Endodermal cell (in vitro differentiated cells): ENCODE data around the gene TTC28. TPM values are rescaled to one million over a fixed set of nuclear protein-coding genes. Genes with fewer than 3 reads are reported as not detected.

Experiments used
- DNase-seq: peaks from one replicate; pipeline ENCODE4 v3.0.0-alpha.2; 2017
- H3K27ac ChIP-seq: 2 replicates; pipeline ENCODE4 v1.5.1; 2013; ENCODE audit warnings: mild to moderate bottlenecking, low read depth, low read length, moderate library complexity
- H3K27me3 ChIP-seq: 2 replicates; pipeline ENCODE4 v1.6.1; 2013; ENCODE audit warnings: mild to moderate bottlenecking, low read length, moderate library complexity; ENCODE audit not compliant: insufficient read depth, control insufficient read depth, poor library complexity, severe bottlenecking
- H3K36me3 ChIP-seq: 2 replicates; pipeline ENCODE4 v1.7.0; 2013; ENCODE audit warnings: mild to moderate bottlenecking, low read length, moderate library complexity; ENCODE audit not compliant: control insufficient read depth, insufficient read depth
- H3K4me1 ChIP-seq: one replicate; pipeline ENCODE4 v1.7.0; 2013; ENCODE audit warnings: low read length; ENCODE audit not compliant: control insufficient read depth, insufficient read depth
- H3K4me3 ChIP-seq: 2 replicates; pipeline ENCODE4 v1.5.1; 2013; ENCODE audit warnings: mild to moderate bottlenecking, low read length, moderate library complexity
- H3K9ac ChIP-seq: 2 replicates; pipeline ENCODE4 v1.6.1; 2013; ENCODE audit warnings: mild to moderate bottlenecking, low read length, moderate library complexity; ENCODE audit not compliant: poor library complexity, severe bottlenecking; ENCODE audit errors: extremely low read depth
- H3K9me3 ChIP-seq: 2 replicates; pipeline ENCODE4 v1.6.1; 2013; ENCODE audit warnings: mild to moderate bottlenecking, low read length, moderate library complexity; ENCODE audit not compliant: control insufficient read depth
- H3K27ac Mint-ChIP-seq: 2 replicates; pipeline ENCODE4 v1.8.0; 2020; ENCODE audit warnings: mixed read lengths
- H3K27me3 Mint-ChIP-seq: 2 replicates; pipeline ENCODE4 v1.8.0; 2021; ENCODE audit warnings: mild to moderate bottlenecking, mixed read lengths; ENCODE audit not compliant: insufficient read depth
- H3K36me3 Mint-ChIP-seq: 2 replicates; pipeline ENCODE4 v1.8.0; 2020; ENCODE audit warnings: low read depth, mixed read lengths
- H3K4me1 Mint-ChIP-seq: 2 replicates; pipeline ENCODE4 v1.8.0; 2020; ENCODE audit warnings: mixed read lengths
- H3K4me3 Mint-ChIP-seq: 2 replicates; pipeline ENCODE4 v1.8.0; 2020; ENCODE audit warnings: mild to moderate bottlenecking, moderate library complexity, mixed read lengths
- H3K9me3 Mint-ChIP-seq: 2 replicates; pipeline ENCODE4 v1.8.0; 2020; ENCODE audit warnings: mild to moderate bottlenecking, mixed read lengths
- WGBS, 2 experiments: methylation state at CpG; one replicate each; pipeline versions ENCODE4 v1.1.5 to v1.1.7; 2013; ENCODE audit warnings: missing lambda C conversion rate in 2 of 2, mixed read lengths in 1 of 2; ENCODE audit not compliant: insufficient coverage in 1 of 2, insufficient read length in 1 of 2; 5-methylcytosine and 5-hydroxymethylcytosine counted together
- total RNA-seq, 2 donors: library from RNA; stranded (reverse); fragmentation: NEBNext Ultra II Directional in 1 of 2; extraction: Animal tissue kit (Norgen Biotek cat#: 25700) in 1 of 2; gene quantifications; 2 replicates in 1 of 2; 3 replicates in 1 of 2; pipeline ENCODE4 v1.2.1, GENCODE V29; 2021
- TF ChIP-seq, protein P1 (sequence below): fragments of 200-600 bp; sonication (generic); conservative IDR thresholded peaks from 2 replicates; pipeline ENCODE4 v1.5.0; 2021; ENCODE audit warnings: antibody characterized with exemption, mild to moderate bottlenecking

Gene TTC28
- total RNA-seq, 2 donors from 2014 or later, result 28.6 to 34.0 TPM

DNA sequence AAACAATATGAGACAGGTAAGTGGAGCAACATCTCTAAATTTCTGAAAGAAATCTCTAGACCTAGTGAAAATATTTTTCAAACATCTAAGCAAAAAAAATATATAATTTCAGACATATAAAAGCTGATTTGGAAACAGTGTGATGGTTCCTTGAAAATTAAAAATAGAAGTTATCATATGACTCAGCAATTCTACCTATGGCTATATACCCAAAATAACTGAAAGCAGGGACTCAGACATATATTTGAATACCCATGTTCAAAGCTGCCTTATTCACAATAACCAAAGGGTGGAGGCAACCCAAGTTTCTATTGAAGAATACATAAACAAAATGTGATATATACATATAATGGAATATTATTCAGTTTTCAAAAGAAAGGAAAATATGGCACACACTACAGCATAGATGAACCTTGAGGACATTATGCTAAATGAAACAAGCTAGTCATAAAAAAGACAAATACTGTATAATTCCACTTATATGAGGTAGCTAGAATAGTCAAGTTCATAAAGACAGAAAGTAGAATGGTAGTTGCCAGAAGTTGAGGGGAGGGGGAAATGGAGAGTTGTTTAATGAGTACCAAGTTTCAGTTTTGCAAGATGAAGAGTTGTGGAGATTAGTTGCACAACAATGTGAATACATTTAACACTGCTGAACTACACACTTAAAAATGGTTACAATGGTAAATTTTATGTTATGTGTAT, 300.4 kb downstream of the TTC28 start:
- Histone ChIP-seq H3K27ac (no peak overlapping the region), H3K9ac (no peak overlapping the region), H3K9me3 (peaks cover 6% of the 10 kb centered on the region), H3K4me3 (no peak overlapping the region), H3K27me3 (no peaks in the 10 kb centered on the region), H3K36me3 (no peaks in the 10 kb centered on the region), H3K4me1 (no peaks in the 10 kb centered on the region)
- TF ChIP-seq, protein P1, sequence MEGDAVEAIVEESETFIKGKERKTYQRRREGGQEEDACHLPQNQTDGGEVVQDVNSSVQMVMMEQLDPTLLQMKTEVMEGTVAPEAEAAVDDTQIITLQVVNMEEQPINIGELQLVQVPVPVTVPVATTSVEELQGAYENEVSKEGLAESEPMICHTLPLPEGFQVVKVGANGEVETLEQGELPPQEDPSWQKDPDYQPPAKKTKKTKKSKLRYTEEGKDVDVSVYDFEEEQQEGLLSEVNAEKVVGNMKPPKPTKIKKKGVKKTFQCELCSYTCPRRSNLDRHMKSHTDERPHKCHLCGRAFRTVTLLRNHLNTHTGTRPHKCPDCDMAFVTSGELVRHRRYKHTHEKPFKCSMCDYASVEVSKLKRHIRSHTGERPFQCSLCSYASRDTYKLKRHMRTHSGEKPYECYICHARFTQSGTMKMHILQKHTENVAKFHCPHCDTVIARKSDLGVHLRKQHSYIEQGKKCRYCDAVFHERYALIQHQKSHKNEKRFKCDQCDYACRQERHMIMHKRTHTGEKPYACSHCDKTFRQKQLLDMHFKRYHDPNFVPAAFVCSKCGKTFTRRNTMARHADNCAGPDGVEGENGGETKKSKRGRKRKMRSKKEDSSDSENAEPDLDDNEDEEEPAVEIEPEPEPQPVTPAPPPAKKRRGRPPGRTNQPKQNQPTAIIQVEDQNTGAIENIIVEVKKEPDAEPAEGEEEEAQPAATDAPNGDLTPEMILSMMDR, result no peak
- Mint-ChIP-seq H3K27ac (no peak overlapping the region), H3K4me1 (peaks cover 9% of the 10 kb centered on the region), H3K36me3 (no peaks in the 10 kb centered on the region), H3K9me3 (no peaks in the 10 kb centered on the region), H3K4me3 (no peak overlapping the region), H3K27me3 (no peaks in the 10 kb centered on the region)
- DNase-seq, result no peak

DNA sequence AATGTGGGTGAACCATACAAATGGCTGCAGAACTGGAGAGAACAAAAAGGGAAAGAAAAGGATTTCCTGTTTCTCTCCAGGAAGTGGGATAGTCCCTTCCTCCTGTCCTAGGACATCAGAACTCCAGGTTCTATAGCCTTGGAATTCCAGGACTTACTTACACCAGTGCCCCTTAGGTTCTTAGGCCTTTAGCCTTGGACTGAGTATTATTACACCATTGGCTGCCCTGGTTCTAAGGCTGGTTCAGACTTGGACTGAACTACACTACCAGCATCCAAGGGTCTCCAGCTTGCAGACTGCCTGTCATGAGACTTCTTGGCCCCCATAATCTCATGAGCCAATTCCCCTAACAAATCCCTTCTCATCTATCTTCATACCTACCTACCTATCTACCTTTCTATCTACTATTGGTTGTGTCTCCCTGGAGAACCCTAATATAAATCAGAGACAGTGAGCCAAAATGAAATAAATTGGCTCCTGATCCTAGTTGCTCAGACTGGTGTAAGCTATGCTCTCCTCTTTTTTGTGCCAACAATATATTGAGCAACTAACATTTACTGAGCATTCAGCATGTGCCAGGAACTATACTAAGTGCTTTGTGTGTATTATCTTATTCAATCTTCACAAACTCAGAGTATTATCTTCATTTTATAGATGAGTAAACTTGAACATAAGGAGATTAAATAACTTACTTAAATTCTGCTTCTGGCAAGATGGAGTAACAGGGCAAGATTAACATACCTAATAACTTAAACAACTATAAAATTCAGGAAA, 303.7 kb downstream of the TTC28 start:
- H3K9me3 Mint-ChIP-seq, result no peaks in the 10 kb centered on the region
- no peak overlapping the region for H3K27ac Mint-ChIP-seq
- no peaks in the 10 kb centered on the region for H3K27me3 Mint-ChIP-seq
- no peaks in the 10 kb centered on the region for H3K36me3 Mint-ChIP-seq
- Histone ChIP-seq H3K4me3 (no peak overlapping the region), H3K27me3 (no peaks in the 10 kb centered on the region), H3K27ac (no peak overlapping the region), H3K4me1 (no peaks in the 10 kb centered on the region), H3K9me3 (peaks cover 6% of the 10 kb centered on the region), H3K9ac (no peak overlapping the region), H3K36me3 (no peaks in the 10 kb centered on the region)
- TF ChIP-seq, protein P1, result no peak
- no peak for DNase-seq
- H3K4me3 Mint-ChIP-seq, result no peak overlapping the region
- H3K4me1 Mint-ChIP-seq, result peaks cover 3% of the 10 kb centered on the region

DNA sequence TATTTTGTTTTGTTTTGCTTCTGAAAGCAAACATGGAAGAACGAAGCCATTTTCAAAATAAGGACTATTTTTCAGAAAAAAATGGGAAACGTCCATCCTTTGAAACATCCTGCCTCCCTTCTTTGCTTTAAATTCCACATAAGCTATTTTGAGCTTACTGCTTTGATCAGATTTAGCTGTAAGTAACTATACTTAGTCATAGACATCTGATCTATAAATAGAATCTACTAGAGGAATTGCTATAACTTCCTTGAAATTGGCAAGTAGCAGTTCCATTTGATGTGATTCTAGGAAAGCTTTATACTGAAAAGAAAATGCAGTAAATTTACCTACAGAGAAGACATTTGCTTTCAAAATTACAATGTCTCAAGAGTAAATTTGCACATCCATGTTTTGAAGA, 305.8 kb downstream of the TTC28 start:
- no peak overlapping the region for H3K27ac ChIP-seq
- no peak overlapping the region for H3K4me3 ChIP-seq
- no peaks in the 10 kb centered on the region for H3K27me3 Mint-ChIP-seq
- H3K4me1 ChIP-seq, result no peaks in the 10 kb centered on the region
- no peak overlapping the region for H3K27ac Mint-ChIP-seq
- TF ChIP-seq, protein P1, result no peak
- DNase-seq, result no peak
- 68 to 100% methylated on average over 1 to 2 of the region's 2 CpGs for WGBS, 2 experiments
- H3K9me3 ChIP-seq, result peaks cover 13% of the 10 kb centered on the region
- no peak overlapping the region for H3K4me3 Mint-ChIP-seq
- H3K27me3 ChIP-seq, result no peaks in the 10 kb centered on the region
- H3K9ac ChIP-seq, result no peak overlapping the region
- no peaks in the 10 kb centered on the region for H3K36me3 ChIP-seq
- peaks cover 5% of the 10 kb centered on the region for H3K9me3 Mint-ChIP-seq
- peaks cover 3% of the 10 kb centered on the region for H3K4me1 Mint-ChIP-seq
- no peaks in the 10 kb centered on the region for H3K36me3 Mint-ChIP-seq
